Natural killer cell treated with Interleukin-12 subunit alpha and Interleukin-12 subunit beta and Interleukin-15 and Interleukin-18, amount 100 ng/mL, for 72 hours (primary cell): ENCODE results near the gene HAGHL. TPM values are rescaled to one million over a fixed set of nuclear protein-coding genes. Genes with fewer than 3 reads are reported as not detected.
A peak's percentile ranks its signal among the peaks of the same experiment; 100 is the strongest.
"Not testable (repeated sequence)": the region's sequence is repeated elsewhere in the genome, so short reads cannot be mapped to it uniquely, and the experiment has no call there.

Source experiments
- ATAC-seq, 2 donors: fragments of 150-1000 bp; cut with Tn5 transposase in 1 of 2; sonication (Bioruptor Pico), chemical (Tn5 transposase) in 1 of 2; 2 replicates each; pipeline ENCODE4 v1.10.0; 2021
- DNase-seq: peaks from one replicate; pipeline ENCODE4 v3.0.0; 2022; ENCODE audit warnings: low spot score
- H3K27ac Mint-ChIP-seq, 2 donors: 1 replicate in 1 of 2; 2 replicates in 1 of 2; pipeline ENCODE4 v1.8.0; 2022; ENCODE audit warnings: mixed read lengths in 2 of 2, mild to moderate bottlenecking in 1 of 2, moderate library complexity in 1 of 2
- H3K27me3 Mint-ChIP-seq, 2 donors: 1 replicate in 1 of 2; 2 replicates in 1 of 2; pipeline ENCODE4 v1.8.0; 2022; ENCODE audit warnings: mixed read lengths in 2 of 2
- H3K36me3 Mint-ChIP-seq: one replicate; pipeline ENCODE4 v1.8.0; 2022; ENCODE audit warnings: mixed read lengths
- H3K4me1 Mint-ChIP-seq, 2 donors: 1 replicate in 1 of 2; 2 replicates in 1 of 2; pipeline ENCODE4 v1.8.0; 2022; ENCODE audit warnings: low read depth in 2 of 2, mixed read lengths in 2 of 2, mild to moderate bottlenecking in 1 of 2
- H3K4me3 Mint-ChIP-seq: one replicate; pipeline ENCODE4 v1.8.0; 2022; ENCODE audit warnings: mixed read lengths
- H3K9me3 Mint-ChIP-seq: 2 replicates; pipeline ENCODE4 v1.8.0; 2022; ENCODE audit warnings: mixed read lengths
- total RNA-seq, 2 donors: library from RNA; stranded (reverse); gene quantifications; one replicate each; pipeline ENCODE4 v1.2.3, GENCODE V29; 2022

The HAGHL gene
- total RNA-seq, 2 donors from 2014 or later, result 5.4 to 15.3 TPM

GRCh38 chr16:749010-749409, 22.1 kb downstream of the HAGHL start:
- no peak overlapping the region for H3K4me3 Mint-ChIP-seq
- ATAC-seq, result no peak

GRCh38 chr16:750485-750884, 23.6 kb downstream of the HAGHL start:
- Mint-ChIP-seq H3K36me3 (no peaks in the 10 kb centered on the region), H3K9me3 (no peaks in the 10 kb centered on the region), H3K27ac (no peak overlapping the region), H3K4me1 (no peaks in the 10 kb centered on the region), H3K4me3 (no peak overlapping the region), H3K27me3 (no peaks in the 10 kb centered on the region)
- ATAC-seq, result no peak
- no peak for DNase-seq

More at GRCh38 chr16:749010-749409, 22.1 kb downstream of the HAGHL start:
- Mint-ChIP-seq H3K9me3 (no peaks in the 10 kb centered on the region), H3K36me3 (no peaks in the 10 kb centered on the region), H3K27me3 (no peaks in the 10 kb centered on the region), H3K27ac (no peak overlapping the region), H3K4me1 (no peaks in the 10 kb centered on the region)
- DNase-seq, result no peak

GRCh38 chr16:751152-752006, 24.5 kb downstream of the HAGHL start:
- Mint-ChIP-seq H3K36me3 (no peaks in the 10 kb centered on the region), H3K9me3 (no peaks in the 10 kb centered on the region), H3K27ac (no peak overlapping the region), H3K4me3 (no peak overlapping the region), H3K4me1 (no peaks in the 10 kb centered on the region), H3K27me3 (peaks cover 0 to under 1% of the 10 kb centered on the region in 2 donors)
- ATAC-seq, result peak in 1 of 2 donors; percentile 33
- DNase-seq, result no peak

- no peaks in the 10 kb centered on the region for H3K36me3 Mint-ChIP-seq
- no peaks in the 10 kb centered on the region for H3K4me1 Mint-ChIP-seq
- DNase-seq (no peak), ATAC-seq (no peak)
- H3K27me3 Mint-ChIP-seq, result peaks cover 0 to 3% of the 10 kb centered on the region in 2 donors
- no peaks in the 10 kb centered on the region for H3K9me3 Mint-ChIP-seq
- H3K4me3 Mint-ChIP-seq, result no peak overlapping the region
- H3K27ac Mint-ChIP-seq, result no peak overlapping the region
These were observed 25.1 kb downstream of the HAGHL start for GRCh38 chr16:752007-752312.

GRCh38 chr16:754121-754607, 27.3 kb downstream of the HAGHL start:
- not testable (repeated sequence) for H3K4me3 Mint-ChIP-seq, H3K9me3 Mint-ChIP-seq, H3K27ac Mint-ChIP-seq, ATAC-seq, DNase-seq, H3K36me3 Mint-ChIP-seq, H3K4me1 Mint-ChIP-seq, H3K27me3 Mint-ChIP-seq

- DNase-seq (no peak), ATAC-seq (no peak)
- Mint-ChIP-seq H3K27me3 (peaks cover 3 to 8% of the 10 kb centered on the region in 2 donors), H3K4me3 (no peak overlapping the region), H3K27ac (no peak overlapping the region), H3K36me3 (no peaks in the 10 kb centered on the region), H3K4me1 (peaks cover 5 to 6% of the 10 kb centered on the region in 2 donors), H3K9me3 (no peaks in the 10 kb centered on the region)
These were observed 27.8 kb downstream of the HAGHL start for GRCh38 chr16:754656-755055.

GRCh38 chr16:756428-756827, 29.5 kb downstream of the HAGHL start:
- ATAC-seq (no peak), DNase-seq (no peak)
- no peaks in the 10 kb centered on the region for H3K36me3 Mint-ChIP-seq
- no peak overlapping the region for H3K27ac Mint-ChIP-seq
- H3K4me3 Mint-ChIP-seq, result no peak overlapping the region
- no peaks in the 10 kb centered on the region for H3K9me3 Mint-ChIP-seq
- peaks cover 5 to 6% of the 10 kb centered on the region in 2 donors for H3K4me1 Mint-ChIP-seq
- peaks cover 3 to 8% of the 10 kb centered on the region in 2 donors for H3K27me3 Mint-ChIP-seq

- no peak for DNase-seq
- no peak overlapping the region for H3K4me3 Mint-ChIP-seq
- H3K27ac Mint-ChIP-seq, result no peak overlapping the region
- H3K4me1 Mint-ChIP-seq, result peaks cover 5 to 6% of the 10 kb centered on the region in 2 donors
- no peaks in the 10 kb centered on the region for H3K9me3 Mint-ChIP-seq
- H3K36me3 Mint-ChIP-seq, result no peaks in the 10 kb centered on the region
- no peak for ATAC-seq
- H3K27me3 Mint-ChIP-seq, result peaks cover 3 to 8% of the 10 kb centered on the region in 2 donors
These were observed 32.4 kb downstream of the HAGHL start for GRCh38 chr16:759110-759910.

- ATAC-seq, result no peak
- Mint-ChIP-seq H3K4me3 (no peak overlapping the region), H3K9me3 (no peaks in the 10 kb centered on the region), H3K27ac (no peak overlapping the region), H3K36me3 (no peaks in the 10 kb centered on the region), H3K4me1 (peaks cover 5 to 6% of the 10 kb centered on the region in 2 donors), H3K27me3 (peaks cover 3 to 8% of the 10 kb centered on the region in 2 donors)
- DNase-seq, result no peak
These were observed 33.2 kb downstream of the HAGHL start for GRCh38 chr16:760065-760464.

- Mint-ChIP-seq H3K9me3 (no peaks in the 10 kb centered on the region), H3K36me3 (no peaks in the 10 kb centered on the region), H3K27me3 (peaks cover 3 to 8% of the 10 kb centered on the region in 2 donors), H3K27ac (no peak within 1 kb of the TSS), H3K4me3 (no peak within 1 kb of the TSS), H3K4me1 (peaks cover 5 to 6% of the 10 kb centered on the region in 2 donors)
- ATAC-seq, result no peak
- no peak for DNase-seq
These were observed 33.8 kb downstream of the HAGHL start, which contains the start of gene MSLN for GRCh38 chr16:760545-761343. Gene MSLN (plus strand): TSS chr16:760734. CDS start chr16:762681, 1,947 bp downstream.

GRCh38 chr16:761625-762513, 35.0 kb downstream of the HAGHL start:
- no peak for ATAC-seq
- Mint-ChIP-seq H3K4me1 (peaks cover 5 to 6% of the 10 kb centered on the region in 2 donors), H3K4me3 (no peak overlapping the region), H3K27me3 (peaks cover 0 to 8% of the 10 kb centered on the region in 2 donors), H3K27ac (no peak overlapping the region), H3K9me3 (no peaks in the 10 kb centered on the region), H3K36me3 (no peaks in the 10 kb centered on the region)
- DNase-seq, result no peak

- H3K27ac Mint-ChIP-seq, result no peak overlapping the region
- H3K4me1 Mint-ChIP-seq, result peaks cover 2 to 3% of the 10 kb centered on the region in 2 donors
- H3K36me3 Mint-ChIP-seq, result no peaks in the 10 kb centered on the region
- no peak for DNase-seq
- no peaks in the 10 kb centered on the region for H3K9me3 Mint-ChIP-seq
- H3K27me3 Mint-ChIP-seq, result peaks cover 0 to 4% of the 10 kb centered on the region in 2 donors
- no peak for ATAC-seq
- no peak overlapping the region for H3K4me3 Mint-ChIP-seq
These were observed 35.8 kb downstream of the HAGHL start for GRCh38 chr16:762595-763268.
